ENCODE results near the gene COL17A1. TPM values are rescaled to one million over a fixed set of nuclear protein-coding genes. Genes with fewer than 3 reads are reported as not detected.

The COL17A1 gene
- total RNA-seq, 2 donors from 2014 or later: 19.1 to 47.6 TPM

GRCh38 chr10:104034401-104035193 is 51.1 kb downstream of the COL17A1 start:
- Histone ChIP-seq H3K9me3 (no peaks in the 10 kb centered on the region), H3K27me3 (replicated peaks; ENCODE audit: insufficient read depth) (no peaks in the 10 kb centered on the region), H3K36me3 (no peaks in the 10 kb centered on the region), H3K4me3 (no peak overlapping the region), H3K27ac (no peak overlapping the region), H3K4me1 (replicated peaks) (no peaks in the 10 kb centered on the region)
- no peak for DNase-seq (ENCODE audit: low spot score)
- 72% methylated on average over 23 of the region's 23 CpGs for WGBS
- intact Hi-C loops (cut with DNase I): no loop called here
- no peak for TF ChIP-seq POLR2AphosphoS5 (IDR thresholded peaks at IDR 0.05)
- no peak for TF ChIP-seq POLR2A (IDR thresholded peaks at IDR 0.05)
- no peak for TF ChIP-seq CTCF (IDR thresholded peaks at IDR 0.05)

GRCh38 chr10:104033966-104034365 is 51.7 kb downstream of the COL17A1 start:
- H3K27me3 ChIP-seq (replicated peaks; ENCODE audit: insufficient read depth): no peaks in the 10 kb centered on the region
- no peaks in the 10 kb centered on the region for H3K36me3 ChIP-seq
- intact Hi-C loops (cut with DNase I): no loop called here
- no peaks in the 10 kb centered on the region for H3K9me3 ChIP-seq
- 85% methylated on average over 11 of the region's 11 CpGs for WGBS
- no peak for TF ChIP-seq POLR2A (IDR thresholded peaks at IDR 0.05)
- no peak for TF ChIP-seq POLR2AphosphoS5 (IDR thresholded peaks at IDR 0.05)
- peak; percentile 2 for DNase-seq (ENCODE audit: low spot score)
- H3K4me1 ChIP-seq (replicated peaks): no peaks in the 10 kb centered on the region
- no peak overlapping the region for H3K27ac ChIP-seq
- no peak overlapping the region for H3K4me3 ChIP-seq

GRCh38 chr10:104033401-104033930 is 52.2 kb downstream of the COL17A1 start:
- Histone ChIP-seq H3K27me3 (replicated peaks; ENCODE audit: insufficient read depth) (no peaks in the 10 kb centered on the region), H3K4me1 (replicated peaks) (no peaks in the 10 kb centered on the region), H3K4me3 (no peak overlapping the region), H3K27ac (no peak overlapping the region), H3K9me3 (no peaks in the 10 kb centered on the region), H3K36me3 (no peaks in the 10 kb centered on the region)
- TF ChIP-seq POLR2A (IDR thresholded peaks at IDR 0.05) (no peak), POLR2AphosphoS5 (IDR thresholded peaks at IDR 0.05) (no peak), CTCF (IDR thresholded peaks at IDR 0.05) (no peak)
- intact Hi-C loops (cut with DNase I): no loop called here
- WGBS: 66% methylated on average over 12 of the region's 12 CpGs
- DNase-seq (ENCODE audit: low spot score): peak; percentile 3

GRCh38 chr10:104032144-104032775 is 53.4 kb downstream of the COL17A1 start:
- Histone ChIP-seq H3K9me3 (no peaks in the 10 kb centered on the region), H3K4me1 (replicated peaks) (no peaks in the 10 kb centered on the region), H3K27me3 (replicated peaks; ENCODE audit: insufficient read depth) (no peaks in the 10 kb centered on the region), H3K27ac (no peak overlapping the region), H3K36me3 (no peaks in the 10 kb centered on the region), H3K4me3 (no peak overlapping the region)
- no peak for DNase-seq (ENCODE audit: low spot score)
- TF ChIP-seq POLR2A (IDR thresholded peaks at IDR 0.05) (no peak), POLR2AphosphoS5 (IDR thresholded peaks at IDR 0.05) (no peak), CTCF (IDR thresholded peaks at IDR 0.05) (no peak)
- 81% methylated on average over 7 of the region's 7 CpGs for WGBS
- intact Hi-C loops (cut with DNase I): no loop called here

GRCh38 chr10:104031631-104032030 is 54.0 kb downstream of the COL17A1 start:
- no peak for DNase-seq (ENCODE audit: low spot score)
- no peak overlapping the region for H3K27ac ChIP-seq
- TF ChIP-seq CTCF (IDR thresholded peaks at IDR 0.05): no peak
- no peak for TF ChIP-seq POLR2A (IDR thresholded peaks at IDR 0.05)
- no peaks in the 10 kb centered on the region for H3K27me3 ChIP-seq (replicated peaks; ENCODE audit: insufficient read depth)
- intact Hi-C loops (cut with DNase I): no loop called here
- H3K36me3 ChIP-seq: no peaks in the 10 kb centered on the region
- WGBS: 66% methylated on average over 2 of the region's 2 CpGs
- H3K9me3 ChIP-seq: no peaks in the 10 kb centered on the region
- no peaks in the 10 kb centered on the region for H3K4me1 ChIP-seq (replicated peaks)
- no peak overlapping the region for H3K4me3 ChIP-seq
